Urinary bladder (tissue), 4 donors: ENCODE data around the gene NRXN3. TPM values are rescaled to one million over a fixed set of nuclear protein-coding genes. Genes with fewer than 3 reads are reported as not detected.

Source experiments
- DNase-seq: peaks from one replicate; pipeline ENCODE4 v3.0.0-alpha.2; 2015; ENCODE audit errors: extremely low spot score
- H3K27ac ChIP-seq: one replicate; pipeline ENCODE4 v1.5.1; 2013; ENCODE audit warnings: low read depth, mild to moderate bottlenecking, moderate library complexity
- H3K36me3 ChIP-seq: one replicate; pipeline ENCODE4 v1.6.1; 2013; ENCODE audit warnings: mild to moderate bottlenecking, moderate library complexity; ENCODE audit not compliant: insufficient read depth
- H3K4me1 ChIP-seq: one replicate; pipeline ENCODE4 v1.6.1; 2013; ENCODE audit warnings: mild to moderate bottlenecking, moderate library complexity; ENCODE audit not compliant: insufficient read depth
- H3K4me3 ChIP-seq: one replicate; pipeline ENCODE4 v1.5.1; 2013; ENCODE audit warnings: low read depth, low read length
- WGBS: extraction: QIAGEN DNeasy Blood & Tissue Kit; methylation state at CpG from one replicate; pipeline ENCODE4 v1.1.7; 2013; 5-methylcytosine and 5-hydroxymethylcytosine counted together
- polyA plus RNA-seq: library from polyadenylated mRNA; stranded (reverse); fragments of 200-250 nt; gene quantifications from one replicate; pipeline ENCODE4 v1.2.3, GENCODE V29; 2013
- total RNA-seq: library from RNA; depleted of rRNA; stranded (reverse); fragments of >200 nt; gene quantifications from one replicate; pipeline ENCODE4 v1.2.3, GENCODE V29; 2014
- donor health status: healthy with polysubstance abuse.
- donor health status: healthy.

Gene NRXN3
- total and polyA plus RNA-seq, 2 donors: 3.9 to 6.7 TPM

DNA sequence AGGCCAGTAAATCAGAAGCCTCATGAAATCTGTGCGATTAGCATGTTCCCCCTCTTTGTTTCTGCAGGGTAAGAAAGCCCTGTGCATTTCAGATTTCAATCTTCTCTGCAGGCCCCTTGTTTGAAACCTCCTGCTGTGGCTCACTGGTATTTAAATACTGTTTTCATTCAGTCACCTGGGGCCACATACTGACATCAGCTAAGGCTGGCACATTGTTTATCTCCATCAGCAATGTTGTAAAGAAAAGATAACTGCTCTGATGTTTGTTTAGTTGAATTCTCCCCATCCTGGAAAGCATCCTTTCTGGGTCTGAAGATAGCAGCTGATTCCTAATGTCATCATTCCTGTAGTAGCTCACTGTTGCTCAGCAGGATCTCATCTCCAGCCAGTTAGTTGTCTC lies 554.9 kb downstream of the NRXN3 start:
- peaks cover 1% of the 10 kb centered on the region for H3K36me3 ChIP-seq
- no peaks in the 10 kb centered on the region for H3K4me1 ChIP-seq
- WGBS: 52% methylated on average over 1 of the region's 1 CpG
- H3K4me3 ChIP-seq: no peak overlapping the region
- no peak for DNase-seq
- H3K27ac ChIP-seq: no peak overlapping the region

DNA sequence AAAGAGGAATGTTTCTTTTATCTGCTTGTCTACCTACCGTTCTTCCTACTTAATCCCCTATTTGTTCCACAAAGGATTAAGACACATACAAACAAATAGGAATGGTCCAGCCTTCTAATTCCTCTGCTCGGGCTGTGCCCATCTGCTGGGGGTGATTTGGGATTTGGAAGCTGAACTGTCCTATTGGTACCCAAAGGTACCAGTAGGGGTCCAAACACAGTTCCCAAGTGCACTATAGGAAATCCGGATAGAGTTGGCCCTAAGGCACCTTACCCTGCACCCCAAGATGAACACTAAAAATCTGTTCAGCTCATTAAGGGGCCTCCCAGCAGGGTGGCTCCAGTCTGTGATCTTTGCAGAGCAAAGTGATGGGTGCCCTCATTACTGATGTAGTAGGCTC lies 566.9 kb downstream of the NRXN3 start:
- H3K4me3 ChIP-seq: no peak overlapping the region
- WGBS: 37% methylated on average over 3 of the region's 3 CpGs
- H3K27ac ChIP-seq: no peak overlapping the region
- no peak for DNase-seq
- H3K36me3 ChIP-seq: no peaks in the 10 kb centered on the region
- H3K4me1 ChIP-seq: no peaks in the 10 kb centered on the region

- Histone ChIP-seq H3K4me3 (no peak overlapping the region), H3K4me1 (no peaks in the 10 kb centered on the region), H3K27ac (no peak overlapping the region), H3K36me3 (no peaks in the 10 kb centered on the region)
- WGBS: 68% methylated on average over 6 of the region's 6 CpGs
- DNase-seq: no peak
Observed at GRCh38 chr14:78737601-78738000, 567.4 kb downstream of the NRXN3 start.

- WGBS: 49% methylated on average over 3 of the region's 3 CpGs
- no peaks in the 10 kb centered on the region for H3K4me1 ChIP-seq
Observed at GRCh38 chr14:78746086-78746595, 576.0 kb downstream of the NRXN3 start.

GRCh38 chr14:78747813-78748212 lies 577.6 kb downstream of the NRXN3 start:
- H3K27ac ChIP-seq: no peak overlapping the region
- H3K36me3 ChIP-seq: no peaks in the 10 kb centered on the region
- H3K4me3 ChIP-seq: no peak overlapping the region
- H3K4me1 ChIP-seq: no peaks in the 10 kb centered on the region
- no peak for DNase-seq
- WGBS: 71% methylated on average over 2 of the region's 2 CpGs

More at GRCh38 chr14:78746086-78746595, 576.0 kb downstream of the NRXN3 start:
- H3K36me3 ChIP-seq: no peaks in the 10 kb centered on the region
- H3K4me3 ChIP-seq: no peak overlapping the region
- no peak for DNase-seq
- no peak overlapping the region for H3K27ac ChIP-seq

- WGBS: 57% methylated on average over 5 of the region's 5 CpGs
- no peaks in the 10 kb centered on the region for H3K4me1 ChIP-seq
- DNase-seq: no peak
- no peak overlapping the region for H3K27ac ChIP-seq
- H3K36me3 ChIP-seq: no peaks in the 10 kb centered on the region
- no peak overlapping the region for H3K4me3 ChIP-seq
Observed at GRCh38 chr14:78752518-78753188, 582.5 kb downstream of the NRXN3 start.

- no peaks in the 10 kb centered on the region for H3K36me3 ChIP-seq
- whole genome bisulfite sequencing: 85% methylated on average over 6 of the region's 6 CpGs
Observed at GRCh38 chr14:78754059-78754458, 583.9 kb downstream of the NRXN3 start.

GRCh38 chr14:78758333-78758732 lies 588.2 kb downstream of the NRXN3 start:
- Histone ChIP-seq H3K4me1 (no peaks in the 10 kb centered on the region), H3K4me3 (no peak overlapping the region), H3K36me3 (no peaks in the 10 kb centered on the region), H3K27ac (no peak overlapping the region)
- WGBS: 61% methylated on average over 4 of the region's 4 CpGs
- DNase-seq: no peak

More at GRCh38 chr14:78754059-78754458, 583.9 kb downstream of the NRXN3 start:
- no peak for DNase-seq
- H3K4me1 ChIP-seq: no peaks in the 10 kb centered on the region
- H3K4me3 ChIP-seq: no peak overlapping the region
- no peak overlapping the region for H3K27ac ChIP-seq

DNA sequence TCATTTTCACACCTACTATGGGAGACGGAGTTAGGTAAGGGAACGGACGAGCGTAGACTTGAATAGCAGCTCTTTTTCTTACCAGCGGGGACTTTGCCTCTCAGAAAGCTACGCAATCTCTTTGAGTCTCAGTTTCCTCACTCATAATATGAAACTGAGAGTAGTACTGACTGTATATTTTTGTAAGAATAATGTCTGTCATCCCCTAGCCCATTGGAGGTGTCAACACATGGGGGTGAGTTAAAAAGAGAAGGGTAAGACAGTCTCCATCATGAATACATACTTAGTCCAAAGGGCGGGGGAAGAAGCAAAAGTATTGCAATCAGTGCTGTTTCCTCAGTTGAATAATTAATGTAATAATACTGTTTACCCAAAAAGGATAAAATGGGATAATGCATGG lies 592.2 kb downstream of the NRXN3 start:
- no peaks in the 10 kb centered on the region for H3K36me3 ChIP-seq
- no peaks in the 10 kb centered on the region for H3K4me1 ChIP-seq
- H3K27ac ChIP-seq: no peak overlapping the region
- H3K4me3 ChIP-seq: no peak overlapping the region
- 89% methylated on average over 7 of the region's 7 CpGs for WGBS
- no peak for DNase-seq

DNA sequence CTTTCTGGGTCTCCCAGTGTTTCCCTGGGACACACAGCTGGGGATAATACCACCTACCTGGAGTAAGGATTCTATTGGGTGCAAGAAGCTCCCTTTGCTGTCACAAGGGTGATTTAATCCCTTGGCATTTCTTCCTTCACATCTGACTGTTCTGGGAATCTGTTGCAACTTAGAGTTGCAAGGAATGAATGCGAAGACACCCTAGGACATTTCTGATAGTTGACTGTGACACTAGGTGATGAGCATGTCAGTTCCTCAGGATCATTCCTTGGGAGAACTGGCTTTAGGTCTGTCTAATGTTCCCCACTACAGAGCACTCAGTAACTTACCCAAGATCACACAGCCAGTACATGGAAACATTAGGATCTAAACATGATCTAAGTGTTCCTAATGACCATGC lies 593.6 kb downstream of the NRXN3 start:
- WGBS: 93% methylated on average over 1 of the region's 1 CpG
- no peaks in the 10 kb centered on the region for H3K36me3 ChIP-seq
- no peak for DNase-seq
- H3K27ac ChIP-seq: no peak overlapping the region
- H3K4me1 ChIP-seq: no peaks in the 10 kb centered on the region
- no peak overlapping the region for H3K4me3 ChIP-seq

- Histone ChIP-seq H3K4me1 (no peaks in the 10 kb centered on the region), H3K4me3 (no peak overlapping the region), H3K36me3 (no peaks in the 10 kb centered on the region), H3K27ac (no peak overlapping the region)
- no peak for DNase-seq
- WGBS: 45% methylated on average over 5 of the region's 5 CpGs
Observed at GRCh38 chr14:78764240-78764639, 594.1 kb downstream of the NRXN3 start.

DNA sequence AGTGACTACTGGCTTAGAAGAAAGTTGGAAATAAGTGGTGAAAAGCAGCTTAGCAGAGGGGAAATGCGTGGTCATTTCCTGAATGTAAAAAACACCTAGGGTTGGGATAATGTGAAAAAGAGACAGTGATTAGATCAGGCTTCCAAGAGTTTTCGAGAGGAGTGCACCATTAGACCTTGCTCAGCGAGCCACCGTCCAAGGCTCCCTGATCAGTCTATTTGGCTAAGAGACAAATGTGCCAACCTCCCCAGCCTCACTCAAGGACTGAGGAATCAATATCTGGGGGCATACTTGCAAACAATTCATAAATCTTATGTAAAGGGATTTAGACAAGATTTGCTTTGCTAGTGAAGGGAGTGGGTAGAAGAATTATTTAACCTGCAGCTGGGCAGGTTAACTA lies 594.5 kb downstream of the NRXN3 start:
- no peak for DNase-seq
- Histone ChIP-seq H3K4me1 (no peaks in the 10 kb centered on the region), H3K4me3 (no peak overlapping the region), H3K27ac (no peak overlapping the region), H3K36me3 (no peaks in the 10 kb centered on the region)
- WGBS: 72% methylated on average over 4 of the region's 4 CpGs

DNA sequence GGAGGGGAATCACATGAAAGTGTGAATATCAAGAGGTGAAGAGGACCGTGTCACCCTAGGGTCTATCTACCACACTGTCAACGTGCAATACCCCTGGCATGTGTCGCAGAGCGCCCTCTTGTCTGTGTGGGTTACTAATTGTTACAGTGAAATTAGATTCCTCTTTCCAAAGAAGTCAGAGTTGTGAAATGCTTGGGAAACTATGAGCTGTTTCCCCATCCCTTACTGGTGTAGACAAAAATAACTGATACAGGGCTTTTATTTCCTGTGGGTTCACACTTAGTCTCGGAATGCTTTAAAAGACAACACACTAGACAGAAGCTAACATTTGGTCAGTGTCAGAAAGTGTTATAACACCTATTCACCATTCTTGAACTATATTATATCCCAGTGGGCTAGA lies 597.3 kb downstream of the NRXN3 start:
- H3K4me1 ChIP-seq: no peaks in the 10 kb centered on the region
- H3K36me3 ChIP-seq: no peaks in the 10 kb centered on the region
- no peak overlapping the region for H3K27ac ChIP-seq
- 55% methylated on average over 5 of the region's 5 CpGs for WGBS
- no peak for DNase-seq
- no peak overlapping the region for H3K4me3 ChIP-seq

GRCh38 chr14:78782551-78782950 lies 612.4 kb downstream of the NRXN3 start:
- DNase-seq: no peak
- Histone ChIP-seq H3K4me1 (no peaks in the 10 kb centered on the region), H3K27ac (no peak overlapping the region), H3K4me3 (no peak overlapping the region), H3K36me3 (no peaks in the 10 kb centered on the region)
- WGBS: 85% methylated on average over 1 of the region's 1 CpG
